Measurements from ENCODE around the gene ELK1.

GRCh38 chrX:47644557-47645091 is 5.7 kb downstream of the ELK1 start:
- TF ChIP-seq CTCF (IDR thresholded peaks at IDR 0.05) (peak in 2 of 6 experiments; percentile 21 to 24), POLR2A (IDR thresholded peaks at IDR 0.05) (no peak)
